IPS-18a (cell line): Measurements from ENCODE around the gene ABCB8.
A peak's percentile ranks its signal among the peaks of the same experiment; 100 is the strongest.

ENCODE experiments used
- H3K27ac ChIP-seq: one replicate; pipeline ENCODE4 v1.5.1; 2013; ENCODE audit warnings: low read length
- H3K27me3 ChIP-seq: one replicate; pipeline ENCODE4 v1.6.1; 2013; ENCODE audit warnings: mild to moderate bottlenecking, low read length; ENCODE audit not compliant: control insufficient read depth, insufficient read depth
- H3K36me3 ChIP-seq: one replicate; pipeline ENCODE4 v1.6.1; 2013; ENCODE audit warnings: low read depth, low read length; ENCODE audit not compliant: control insufficient read depth
- H3K4me1 ChIP-seq: one replicate; pipeline ENCODE4 v1.6.1; 2013; ENCODE audit warnings: low read depth, low read length; ENCODE audit not compliant: control insufficient read depth
- H3K4me3 ChIP-seq: one replicate; pipeline ENCODE4 v1.5.1; 2013; ENCODE audit warnings: low read length
- H3K9ac ChIP-seq: one replicate; pipeline ENCODE4 v1.6.1; 2013; ENCODE audit warnings: mild to moderate bottlenecking, low read length, moderate library complexity
- H3K9me3 ChIP-seq: one replicate; pipeline ENCODE4 v1.6.1; 2013; ENCODE audit warnings: low read depth, low read length; ENCODE audit not compliant: control insufficient read depth

The ABCB8 gene

DNA sequence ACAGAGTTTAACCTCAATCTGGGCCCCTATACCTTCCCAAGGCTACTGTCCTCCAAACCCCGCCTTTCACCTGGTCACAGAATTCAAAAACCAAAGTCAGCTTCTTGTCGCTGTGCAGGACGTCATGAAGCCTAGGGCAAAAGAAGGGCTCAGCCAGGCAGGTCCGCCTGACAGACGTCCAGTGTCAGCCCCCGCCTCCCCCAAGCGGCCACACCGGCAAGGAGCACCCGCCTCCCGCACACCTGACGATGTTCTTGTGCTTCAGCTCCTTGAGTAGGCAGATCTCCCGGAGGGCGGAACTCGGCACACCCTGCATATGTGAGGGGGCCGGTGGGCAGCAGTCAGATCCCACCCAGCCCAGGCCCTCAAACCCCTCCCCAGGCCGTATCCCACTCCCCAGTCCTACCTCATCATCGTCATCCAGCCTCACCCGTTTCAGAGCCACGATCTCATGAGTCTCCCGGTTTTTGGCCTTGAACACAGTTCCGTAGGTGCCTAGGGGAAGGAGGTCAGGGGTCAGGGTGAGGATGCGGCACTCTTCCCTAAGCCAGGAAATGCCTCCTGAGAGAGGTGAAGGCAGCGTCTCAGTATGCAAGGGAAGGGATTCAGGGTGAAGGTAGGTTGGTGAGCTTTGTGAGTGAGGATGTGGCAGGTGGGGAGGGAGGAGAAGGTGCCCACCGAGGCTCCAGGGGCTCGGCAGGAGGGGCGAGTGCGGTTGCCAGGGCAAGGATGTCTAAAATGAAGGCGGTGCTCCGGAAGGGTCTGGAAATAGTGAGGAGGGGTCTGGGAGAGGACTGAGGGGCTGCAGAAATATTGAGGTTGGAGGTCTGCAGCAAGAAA lies 28.6 kb downstream of the ABCB8 start:
- Histone ChIP-seq H3K4me3 (peak overlapping the region; percentile 84), H3K9me3 (no peaks in the 10 kb centered on the region), H3K36me3 (no peaks in the 10 kb centered on the region), H3K27me3 (peaks cover 49% of the 10 kb centered on the region), H3K27ac (no peak overlapping the region), H3K4me1 (peaks cover 28% of the 10 kb centered on the region), H3K9ac (no peak overlapping the region)

DNA sequence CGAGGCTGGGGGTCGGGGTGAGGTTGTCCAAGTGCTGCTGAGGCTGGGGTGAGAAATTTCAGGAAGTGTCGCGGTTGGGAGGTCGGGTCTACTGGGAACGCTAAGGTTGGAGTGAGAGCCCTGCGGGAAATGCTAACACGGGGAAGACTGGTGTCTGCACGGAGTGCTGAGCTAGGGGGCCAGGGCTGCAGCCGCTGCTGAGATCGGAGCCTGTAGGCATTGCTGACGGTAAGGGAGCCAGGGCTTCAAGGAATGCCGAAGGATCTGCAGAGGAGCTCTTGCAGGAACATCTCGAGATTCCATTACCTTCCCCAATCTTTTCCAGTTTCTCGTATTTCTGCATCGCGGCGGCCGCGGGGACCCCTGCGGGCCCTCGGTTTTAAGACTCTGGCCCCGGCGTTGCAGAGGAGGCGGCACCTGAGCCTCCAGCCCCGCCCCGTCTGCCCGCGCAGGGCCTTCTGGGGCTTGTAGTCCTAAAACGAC lies 29.3 kb downstream of the ABCB8 start, which contains the start of gene CDK5:
Gene CDK5, minus strand, starts transcription at position 392 of the 483 bp plus-strand sequence. Its CDS starts 49 bp downstream, at position 343.
- Histone ChIP-seq H3K36me3 (no peaks in the 10 kb centered on the region), H3K4me3 (peak within 1 kb of the TSS; percentile 84), H3K4me1 (peaks cover 31% of the 10 kb centered on the region), H3K27me3 (peaks cover 43% of the 10 kb centered on the region), H3K9me3 (no peaks in the 10 kb centered on the region), H3K9ac (peak within 1 kb of the TSS; percentile 29), H3K27ac (no peak within 1 kb of the TSS)

DNA sequence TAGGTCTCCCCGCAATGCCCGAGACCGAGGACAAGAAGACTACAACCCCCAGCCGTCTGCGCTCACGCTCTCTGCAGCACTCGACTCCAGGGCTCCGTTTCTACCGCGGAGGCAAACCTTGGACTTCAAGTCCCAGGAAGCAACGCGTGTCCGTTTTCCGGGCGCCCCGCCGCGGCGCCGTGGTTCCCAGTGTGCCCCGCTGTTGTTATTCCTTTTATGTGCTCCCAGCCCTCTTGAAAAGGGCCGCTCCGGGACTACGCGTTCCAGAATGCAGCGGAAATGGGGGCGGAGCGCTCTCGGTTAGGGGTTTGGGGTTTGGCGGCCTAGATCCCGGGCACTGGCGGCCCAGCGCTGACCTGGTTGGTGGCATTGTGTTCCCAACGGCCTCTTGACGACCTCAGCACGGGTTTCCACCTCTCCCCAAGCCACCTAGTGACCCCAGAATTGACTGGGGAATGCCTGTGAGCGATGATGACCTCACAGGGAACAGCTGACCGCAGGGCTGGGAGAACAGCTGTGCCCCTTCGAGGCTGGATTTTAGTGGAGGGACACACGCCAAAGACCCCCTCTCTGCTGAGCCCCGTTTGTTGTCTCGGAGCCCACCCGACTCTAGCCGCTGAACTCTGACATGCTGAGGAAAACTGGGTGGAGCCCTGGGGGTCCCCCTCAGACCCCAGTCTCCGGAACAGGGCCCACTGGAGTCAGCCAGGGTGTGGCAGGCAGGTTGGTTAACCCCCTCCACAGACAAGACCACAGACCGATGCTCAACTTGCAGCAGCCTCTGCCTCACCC lies 29.9 kb downstream of the ABCB8 start:
- Histone ChIP-seq H3K9ac (peak overlapping the region; percentile 29), H3K27me3 (peaks cover 40% of the 10 kb centered on the region), H3K36me3 (no peaks in the 10 kb centered on the region), H3K27ac (no peak overlapping the region), H3K9me3 (no peaks in the 10 kb centered on the region), H3K4me3 (peak overlapping the region; percentile 84), H3K4me1 (peaks cover 31% of the 10 kb centered on the region)

DNA sequence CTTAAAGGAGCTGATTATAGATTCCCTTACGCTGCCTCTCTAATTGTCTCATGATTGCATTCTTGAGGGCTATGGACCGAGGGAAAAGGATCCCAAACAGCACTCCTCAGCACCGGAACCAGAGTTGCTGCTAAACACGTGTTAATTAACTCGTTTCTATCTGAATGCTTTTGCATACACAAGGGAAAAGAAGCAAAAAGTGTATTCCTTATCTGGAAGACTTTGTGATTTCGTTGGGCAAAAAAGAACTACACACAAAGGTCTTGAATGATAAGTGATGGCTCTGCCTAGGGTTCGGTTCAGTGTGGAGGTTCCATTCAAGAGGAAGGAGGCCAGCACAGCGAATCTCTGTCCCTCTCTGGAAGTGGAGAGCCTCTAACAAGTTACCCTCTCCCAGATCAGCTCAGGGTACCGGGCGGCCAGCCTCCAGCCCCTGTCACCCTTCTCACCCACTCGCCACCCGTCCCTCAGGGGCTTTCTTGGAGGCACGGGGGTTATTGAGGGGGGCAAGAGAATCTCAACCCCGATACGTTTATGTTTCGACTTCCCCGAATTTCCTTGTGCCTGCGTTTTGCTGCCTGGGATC lies 30.6 kb downstream of the ABCB8 start:
- Histone ChIP-seq H3K9ac (peak overlapping the region; percentile 29), H3K4me1 (peaks cover 31% of the 10 kb centered on the region)

DNA sequence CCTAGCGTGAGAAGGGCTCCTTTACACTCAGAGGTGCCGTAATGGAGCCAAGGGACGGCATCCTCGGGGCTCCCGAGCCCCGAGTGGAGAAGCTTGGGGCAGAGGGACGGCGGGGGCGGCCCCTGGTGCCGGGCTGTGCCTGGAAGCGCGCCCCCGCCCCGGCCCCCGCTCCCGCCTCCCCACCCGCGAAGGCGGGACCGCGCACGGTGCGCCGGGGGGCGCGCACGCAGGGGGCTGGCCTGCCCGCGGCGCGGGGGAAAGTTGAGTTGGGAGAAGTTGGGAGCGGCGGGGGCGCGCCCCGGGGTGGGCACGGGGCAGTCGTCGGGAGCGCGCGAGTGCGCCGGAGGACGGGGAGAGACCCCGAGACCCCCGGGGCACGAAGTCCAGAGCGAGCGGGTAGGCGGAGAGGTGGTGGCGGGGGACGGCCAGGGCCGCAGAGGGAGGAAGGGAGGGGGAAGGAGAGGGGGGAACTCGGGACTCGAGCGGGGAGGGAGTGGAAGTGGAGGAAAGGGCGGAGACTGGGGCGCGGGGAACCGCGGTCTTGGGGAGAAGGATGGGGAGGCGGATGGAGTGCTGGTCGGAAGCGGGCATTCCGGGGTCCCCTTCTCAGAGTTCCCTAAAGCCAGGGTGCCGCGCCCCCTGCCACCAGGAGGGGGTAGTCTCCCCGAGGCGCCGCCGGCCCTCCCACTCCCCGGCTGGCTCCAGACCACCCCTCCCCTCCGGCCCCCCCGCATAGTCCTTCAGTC lies 31.3 kb downstream of the ABCB8 start, which contains the start of gene SLC4A2:
Gene SLC4A2, plus strand, starts transcription at position 223 of the 746 bp plus-strand sequence. CDS start 2,399 bp downstream, outside the sequence.
- peaks cover 40% of the 10 kb centered on the region for H3K27me3 ChIP-seq
- no peak within 1 kb of the TSS for H3K27ac ChIP-seq
- H3K9me3 ChIP-seq: no peaks in the 10 kb centered on the region
- peaks cover 1% of the 10 kb centered on the region for H3K36me3 ChIP-seq
- peak within 1 kb of the TSS; percentile 78 for H3K4me3 ChIP-seq
- H3K9ac ChIP-seq: peak within 1 kb of the TSS; percentile 36
- peaks cover 31% of the 10 kb centered on the region for H3K4me1 ChIP-seq

More for the DNA sequence above, 30.6 kb downstream of the ABCB8 start:
- Histone ChIP-seq H3K9me3 (no peaks in the 10 kb centered on the region), H3K4me3 (peak overlapping the region; percentile 78), H3K27me3 (peaks cover 40% of the 10 kb centered on the region), H3K36me3 (no peaks in the 10 kb centered on the region), H3K27ac (no peak overlapping the region)

DNA sequence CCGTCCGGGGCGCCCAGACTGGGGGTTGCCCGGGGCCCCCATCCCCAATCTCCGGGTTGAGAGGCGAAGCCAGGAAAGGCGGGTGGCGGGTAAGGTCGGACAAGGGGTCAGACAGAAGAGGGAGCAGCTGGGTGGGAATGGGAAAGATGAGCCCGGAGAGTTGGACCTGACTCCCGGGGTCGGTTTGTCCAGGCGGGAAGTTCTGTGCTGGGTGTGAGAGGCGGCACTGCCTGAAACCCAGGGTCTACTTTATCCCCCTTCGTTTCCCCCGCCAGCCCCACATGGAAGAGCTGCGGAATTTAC lies 31.8 kb downstream of the ABCB8 start:
- no peak overlapping the region for H3K27ac ChIP-seq
- peaks cover 7% of the 10 kb centered on the region for H3K36me3 ChIP-seq
- peaks cover 40% of the 10 kb centered on the region for H3K27me3 ChIP-seq
- H3K4me3 ChIP-seq: peak overlapping the region; percentile 78
- H3K4me1 ChIP-seq: peaks cover 31% of the 10 kb centered on the region
- no peaks in the 10 kb centered on the region for H3K9me3 ChIP-seq
- H3K9ac ChIP-seq: peak overlapping the region; percentile 36

DNA sequence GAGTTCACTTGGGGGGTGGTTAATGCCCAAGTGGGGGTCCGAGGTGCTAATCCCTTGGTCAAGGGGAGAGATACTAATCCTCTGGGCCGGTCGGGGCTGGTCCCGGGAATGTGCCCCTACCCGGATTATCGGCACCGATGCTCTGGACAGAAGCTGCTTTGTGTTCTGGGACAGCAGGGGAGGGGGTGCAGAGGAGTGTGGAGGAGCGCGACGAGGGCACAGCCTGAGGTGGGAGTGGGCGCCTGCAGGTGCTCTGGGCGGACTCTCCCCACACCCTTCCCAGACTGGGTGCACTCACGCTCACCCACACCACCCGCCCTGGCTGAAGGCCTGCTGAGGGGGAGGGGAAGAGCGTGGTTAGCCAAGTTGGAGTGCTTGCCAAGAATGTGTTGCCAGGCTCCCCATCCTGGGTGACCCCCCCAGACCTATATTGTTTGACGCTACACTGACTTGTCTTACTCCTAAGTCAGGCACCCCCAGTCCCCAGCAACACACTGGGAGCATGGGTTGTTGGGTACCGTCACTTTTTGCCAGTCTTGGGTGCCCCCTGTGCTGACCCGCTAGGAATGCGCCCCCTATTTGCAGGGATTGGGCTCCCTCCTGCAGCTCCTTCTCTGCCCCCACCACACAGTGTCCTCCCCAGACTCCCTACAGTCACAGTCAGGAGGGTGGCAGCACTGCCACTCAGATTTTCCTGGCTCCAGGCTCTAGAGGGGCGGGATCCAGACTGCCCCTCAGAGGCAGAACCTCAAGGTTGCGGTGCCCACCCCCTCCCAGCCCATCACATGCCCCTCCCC lies 32.4 kb downstream of the ABCB8 start:
- H3K9me3 ChIP-seq: no peaks in the 10 kb centered on the region
- no peak overlapping the region for H3K27ac ChIP-seq
- H3K36me3 ChIP-seq: peaks cover 10% of the 10 kb centered on the region
- H3K4me1 ChIP-seq: peaks cover 31% of the 10 kb centered on the region
- peak overlapping the region; percentile 36 for H3K9ac ChIP-seq
- H3K27me3 ChIP-seq: peaks cover 39% of the 10 kb centered on the region
- H3K4me3 ChIP-seq: peak overlapping the region; percentile 78

DNA sequence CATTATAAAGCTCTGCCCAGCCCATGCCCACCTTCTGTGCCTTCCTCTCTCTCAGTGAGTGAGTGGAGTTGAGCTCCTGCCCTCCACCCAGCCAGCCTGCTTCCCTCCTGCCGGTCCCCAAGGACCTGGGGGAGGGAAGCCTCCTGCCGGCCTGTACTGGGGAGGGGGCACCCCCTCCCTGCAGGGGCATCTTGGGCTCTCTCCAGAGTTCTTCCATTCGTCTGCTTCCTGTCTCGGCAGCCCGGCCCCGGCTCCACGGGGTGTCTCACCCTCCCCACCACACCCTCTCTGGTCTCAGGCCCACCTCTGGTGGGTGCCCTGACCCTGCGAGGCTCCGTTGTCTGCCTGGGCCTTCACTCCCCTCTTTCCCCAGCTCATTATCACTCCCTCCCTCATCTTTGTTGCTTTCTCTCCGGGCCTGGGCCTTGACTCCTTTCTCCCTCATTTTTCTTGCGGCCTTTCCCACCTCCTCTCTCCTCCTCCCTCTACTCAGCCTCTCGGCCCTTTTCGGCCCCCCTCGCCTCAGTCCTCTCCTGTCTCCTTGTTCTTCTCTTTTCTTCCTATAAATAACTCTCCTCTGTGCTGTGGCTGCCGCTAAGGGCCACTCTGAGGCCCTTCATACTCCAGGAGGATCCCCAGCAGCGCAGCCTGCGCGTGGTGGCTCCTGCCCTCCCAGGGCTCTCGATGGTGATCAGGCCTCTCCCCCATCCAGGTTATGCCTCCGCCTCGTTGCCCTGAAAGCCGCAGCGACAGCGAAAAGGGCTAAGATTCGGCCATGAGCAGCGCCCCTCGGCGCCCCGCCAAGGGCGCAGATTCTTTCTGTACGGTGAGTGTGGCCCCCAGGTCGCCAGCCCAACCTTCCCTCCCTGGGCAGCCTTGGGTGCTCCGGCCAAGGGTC lies 33.2 kb downstream of the ABCB8 start:
- no peak overlapping the region for H3K27ac ChIP-seq
- no peak overlapping the region for H3K9ac ChIP-seq
- peaks cover 10% of the 10 kb centered on the region for H3K36me3 ChIP-seq

DNA sequence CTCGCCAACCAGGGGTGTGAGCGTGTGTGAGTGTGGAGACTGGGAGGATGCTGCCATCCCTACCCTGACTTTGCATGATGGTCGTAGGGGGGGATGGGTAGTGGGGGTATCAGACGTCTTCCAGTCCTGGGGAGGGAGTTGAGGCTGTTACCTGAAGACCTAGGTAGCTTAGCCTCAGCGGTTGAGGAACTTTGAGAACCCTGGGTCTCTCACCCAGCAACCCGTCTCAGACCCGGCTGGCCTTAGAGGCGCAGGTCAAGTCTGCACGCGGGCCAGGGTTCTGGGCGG lies 33.8 kb downstream of the ABCB8 start:
- Histone ChIP-seq H3K9me3 (no peaks in the 10 kb centered on the region), H3K4me1 (peaks cover 28% of the 10 kb centered on the region), H3K4me3 (peak overlapping the region; percentile 37), H3K36me3 (peaks cover 10% of the 10 kb centered on the region), H3K27me3 (peaks cover 25% of the 10 kb centered on the region), H3K9ac (no peak overlapping the region), H3K27ac (no peak overlapping the region)

More for the DNA sequence above, 33.2 kb downstream of the ABCB8 start:
- peaks cover 31% of the 10 kb centered on the region for H3K27me3 ChIP-seq
- peaks cover 31% of the 10 kb centered on the region for H3K4me1 ChIP-seq
- H3K4me3 ChIP-seq: peak overlapping the region; percentile 78
- no peaks in the 10 kb centered on the region for H3K9me3 ChIP-seq
